Lower leg skin (tissue), 3 donors: ENCODE measurements around the gene RPS10.

Experiments used
- CTCF ChIP-seq, 3 donors: fragments of 450-650 bp; IDR thresholded peaks; one replicate each; pipeline ENCODE4 v1.5.1; 2016; ENCODE audit warnings: antibody characterized with exemption in 3 of 3, mild to moderate bottlenecking in 3 of 3, moderate library complexity in 2 of 3
- POLR2A ChIP-seq, 2 donors: fragments of 450-650 bp; IDR thresholded peaks; one replicate each; pipeline ENCODE4 v1.6.1; 2016 to 2017; ENCODE audit warnings: antibody characterized with exemption in 2 of 2, mild to moderate bottlenecking in 1 of 2, moderate library complexity in 1 of 2

GRCh38 chr6:34451192-34451591, 25.3 kb upstream of the RPS10 start:
- TF ChIP-seq POLR2A (IDR thresholded peaks at IDR 0.05) (no peak), CTCF (IDR thresholded peaks at IDR 0.05) (no peak)
